WTC11 (cell line): ENCODE results near the gene ACBD6. TPM values are rescaled to one million over a fixed set of nuclear protein-coding genes. Genes with fewer than 3 reads are reported as not detected.

Experiments used
- ATAC-seq: fragments of 200-7000 bp; cut with Tn5 transposase; 2 replicates; pipeline ENCODE4 v1.10.0; 2021; ENCODE audit warnings: mild to moderate bottlenecking, moderate library complexity
- CTCF ChIA-PET: fragments of 300-600 bp; sonication (Branson Sonifier 250); formaldehyde crosslinking; loops from one replicate; lab custom pipeline; 2021; ENCODE audit warnings: antibody characterized with exemption; lab: Charles Lee
- POLR2A ChIA-PET: fragments of 350-600 bp; sonication (Branson Sonifier 250); formaldehyde crosslinking; loops from one replicate; lab custom pipeline; 2021; ENCODE audit warnings: antibody characterized with exemption; lab: Charles Lee
- DNase-seq: peaks from one replicate; pipeline ENCODE4 v3.0.0; 2021; ENCODE audit warnings: low spot score
- H3K27ac Mint-ChIP-seq: 2 replicates; pipeline ENCODE4 v1.8.0; 2021; ENCODE audit warnings: mixed read lengths
- H3K27me3 Mint-ChIP-seq: 2 replicates; pipeline ENCODE4 v1.8.0; 2021; ENCODE audit warnings: low read depth, mild to moderate bottlenecking, moderate library complexity, mixed read lengths
- H3K36me3 Mint-ChIP-seq: 2 replicates; pipeline ENCODE4 v1.8.0; 2021; ENCODE audit warnings: mixed read lengths
- H3K4me1 Mint-ChIP-seq: 2 replicates; pipeline ENCODE4 v1.8.0; 2022; ENCODE audit warnings: mixed read lengths
- H3K4me3 Mint-ChIP-seq: 2 replicates; pipeline ENCODE4 v1.8.0; 2021; ENCODE audit warnings: mild to moderate bottlenecking, moderate library complexity, mixed read lengths
- H3K9me3 Mint-ChIP-seq: 2 replicates; pipeline ENCODE4 v1.8.0; 2021; ENCODE audit warnings: mixed read lengths
- AR ChIP-seq: fragments of 250-450 bp; sonication (Bioruptor Pico); IDR thresholded peaks from 2 replicates; pipeline ENCODE4 v1.9.0; 2021; ENCODE audit warnings: mild to moderate bottlenecking
- ATF1 ChIP-seq: sonication (generic); formaldehyde crosslinking; IDR thresholded peaks from 2 replicates; pipeline ENCODE4 v1.8.1; 2023; ENCODE audit warnings: mild to moderate bottlenecking, moderate library complexity, missing genetic modification reagents
- E2F1 ChIP-seq: sonication (generic); formaldehyde crosslinking; IDR thresholded peaks from 2 replicates; pipeline ENCODE4 v1.8.0; 2022; ENCODE audit warnings: mild to moderate bottlenecking, missing genetic modification reagents
- E2F5 ChIP-seq: sonication (generic); formaldehyde crosslinking; IDR thresholded peaks from 2 replicates; pipeline ENCODE4 v1.8.1; 2022; ENCODE audit warnings: mild to moderate bottlenecking, moderate library complexity, missing genetic modification reagents
- EMX1 ChIP-seq: fragments of 250-450 bp; sonication (Bioruptor Pico); IDR thresholded peaks from 2 replicates; pipeline ENCODE4 v1.8.0; 2021; ENCODE audit warnings: mild to moderate bottlenecking
- FOXJ3 ChIP-seq: sonication (generic); formaldehyde crosslinking; IDR thresholded peaks from 2 replicates; pipeline ENCODE4 v1.9.0; 2021; ENCODE audit warnings: missing genetic modification reagents, mild to moderate bottlenecking, borderline replicate concordance
- FOXP1 ChIP-seq: sonication (generic); formaldehyde crosslinking; IDR thresholded peaks from 2 replicates; pipeline ENCODE4 v1.8.0; 2022; ENCODE audit warnings: missing genetic modification reagents, mild to moderate bottlenecking, moderate library complexity, borderline replicate concordance
- FOXP4 ChIP-seq: sonication (generic); formaldehyde crosslinking; IDR thresholded peaks from 2 replicates; pipeline ENCODE4 v1.8.0; 2022; ENCODE audit warnings: mild to moderate bottlenecking, missing genetic modification reagents
- GABPB1 ChIP-seq: sonication (generic); formaldehyde crosslinking; IDR thresholded peaks from 2 replicates; pipeline ENCODE4 v1.8.1; 2023; ENCODE audit warnings: mild to moderate bottlenecking, missing genetic modification reagents
- HMGXB4 ChIP-seq: sonication (generic); formaldehyde crosslinking; IDR thresholded peaks from 2 replicates; pipeline ENCODE4 v1.8.1; 2023; ENCODE audit warnings: mild to moderate bottlenecking, moderate library complexity, missing genetic modification reagents
- JUN ChIP-seq: sonication (generic); formaldehyde crosslinking; IDR thresholded peaks from 2 replicates; pipeline ENCODE4 v1.8.0; 2023; ENCODE audit warnings: mild to moderate bottlenecking, missing genetic modification reagents
- NR1H2 ChIP-seq: sonication (generic); formaldehyde crosslinking; IDR thresholded peaks from 2 replicates; pipeline ENCODE4 v1.9.0; 2021; ENCODE audit warnings: mild to moderate bottlenecking, moderate library complexity, missing genetic modification reagents
- OVOL2 ChIP-seq: fragments of 250-450 bp; sonication (Bioruptor Pico); IDR thresholded peaks from 2 replicates; pipeline ENCODE4 v1.9.0; 2021; ENCODE audit warnings: mild to moderate bottlenecking, borderline replicate concordance
- RELA ChIP-seq: sonication (generic); formaldehyde crosslinking; IDR thresholded peaks from 2 replicates; pipeline ENCODE4 v1.8.1; 2022; ENCODE audit warnings: missing genetic modification reagents, mild to moderate bottlenecking, borderline replicate concordance
- ZBTB43 ChIP-seq: sonication (generic); formaldehyde crosslinking; IDR thresholded peaks from 2 replicates; pipeline ENCODE4 v1.8.1; 2023; ENCODE audit warnings: mild to moderate bottlenecking, missing genetic modification reagents
- ZMAT4 ChIP-seq: fragments of 250-450 bp; sonication (Bioruptor Pico); IDR thresholded peaks from 2 replicates; pipeline ENCODE4 v1.9.0; 2021; ENCODE audit warnings: mild to moderate bottlenecking
- ZNF263 ChIP-seq: sonication (generic); formaldehyde crosslinking; IDR thresholded peaks from 2 replicates; pipeline ENCODE4 v1.8.1; 2022; ENCODE audit warnings: low read depth, mild to moderate bottlenecking, moderate library complexity, missing genetic modification reagents
- ZNF317 ChIP-seq: sonication (generic); formaldehyde crosslinking; IDR thresholded peaks from 2 replicates; pipeline ENCODE4 v1.8.1; 2023; ENCODE audit warnings: low read depth, mild to moderate bottlenecking, moderate library complexity, missing genetic modification reagents, borderline replicate concordance
- ZNF425 ChIP-seq: fragments of 250-450 bp; sonication (Bioruptor Pico); conservative IDR thresholded peaks from 2 replicates; pipeline ENCODE4 v1.9.0; 2021; ENCODE audit warnings: mild to moderate bottlenecking
- ZNF512 ChIP-seq: sonication (generic); formaldehyde crosslinking; IDR thresholded peaks from 2 replicates; pipeline ENCODE4 v1.8.1; 2022; ENCODE audit warnings: missing genetic modification reagents, borderline replicate concordance
- total RNA-seq: library from RNA; stranded (reverse); gene quantifications from 3 replicates; pipeline ENCODE4 v1.2.3, GENCODE V29; 2021

ACBD6 gene
- total RNA-seq, 1 experiment from 2014 or later, result 53.5 TPM

- CTCF ChIA-PET, result no interaction called here
- DNase-seq (no peak), ATAC-seq (no peak)
- Mint-ChIP-seq H3K4me3 (no peak overlapping the region), H3K27me3 (no peaks in the 10 kb centered on the region; the same call in 1 of the 2 replicates), H3K27ac (no peak overlapping the region), H3K36me3 (no peaks in the 10 kb centered on the region), H3K4me1 (peaks cover 11% of the 10 kb centered on the region), H3K9me3 (no peaks in the 10 kb centered on the region)
- TF ChIP-seq NR1H2 (CRISPR knock-in tag) (no peak), GABPB1 (CRISPR knock-in tag) (no peak), EMX1 (CRISPR knock-in tag) (no peak), ZMAT4 (CRISPR knock-in tag) (no peak), FOXJ3 (CRISPR knock-in tag) (no peak), ZNF512 (CRISPR knock-in tag) (no peak), ZNF317 (CRISPR knock-in tag) (no peak), OVOL2 (no peak), JUN (CRISPR knock-in tag) (no peak), ZBTB43 (CRISPR knock-in tag) (no peak), E2F5 (CRISPR knock-in tag) (no peak), ZNF425 (no peak), ATF1 (CRISPR knock-in tag) (no peak), FOXP1 (CRISPR knock-in tag) (no peak), HMGXB4 (CRISPR knock-in tag) (no peak), RELA (CRISPR knock-in tag) (no peak), AR (CRISPR knock-in tag) (no peak), FOXP4 (CRISPR knock-in tag) (no peak), ZNF263 (CRISPR knock-in tag) (no peak), E2F1 (no peak)
- POLR2A ChIA-PET, result no interaction called here
Observed at GRCh38 chr1:180545991-180546390, 43.6 kb upstream of the ACBD6 start.
